Measurements from ENCODE around the gene KATNBL1.

Gene KATNBL1

GRCh38 chr15:34213690-34214089 is 3.8 kb upstream of the KATNBL1 start:
- no peak overlapping the region for H3K27ac ChIP-seq (replicated peaks)
- TF ChIP-seq GABPA (IDR thresholded peaks at IDR 0.05; ENCODE audit: low read depth) (no peak), CTCF (IDR thresholded peaks at IDR 0.05; ENCODE audit: insufficient read depth, low read length) (no peak), SPI1 (IDR thresholded peaks at IDR 0.05; ENCODE audit: borderline replicate concordance, low read depth) (no peak), POLR2AphosphoS5 (IDR thresholded peaks at IDR 0.05; ENCODE audit: low read depth) (no peak)
- TF ChIP-seq, protein P1, sequence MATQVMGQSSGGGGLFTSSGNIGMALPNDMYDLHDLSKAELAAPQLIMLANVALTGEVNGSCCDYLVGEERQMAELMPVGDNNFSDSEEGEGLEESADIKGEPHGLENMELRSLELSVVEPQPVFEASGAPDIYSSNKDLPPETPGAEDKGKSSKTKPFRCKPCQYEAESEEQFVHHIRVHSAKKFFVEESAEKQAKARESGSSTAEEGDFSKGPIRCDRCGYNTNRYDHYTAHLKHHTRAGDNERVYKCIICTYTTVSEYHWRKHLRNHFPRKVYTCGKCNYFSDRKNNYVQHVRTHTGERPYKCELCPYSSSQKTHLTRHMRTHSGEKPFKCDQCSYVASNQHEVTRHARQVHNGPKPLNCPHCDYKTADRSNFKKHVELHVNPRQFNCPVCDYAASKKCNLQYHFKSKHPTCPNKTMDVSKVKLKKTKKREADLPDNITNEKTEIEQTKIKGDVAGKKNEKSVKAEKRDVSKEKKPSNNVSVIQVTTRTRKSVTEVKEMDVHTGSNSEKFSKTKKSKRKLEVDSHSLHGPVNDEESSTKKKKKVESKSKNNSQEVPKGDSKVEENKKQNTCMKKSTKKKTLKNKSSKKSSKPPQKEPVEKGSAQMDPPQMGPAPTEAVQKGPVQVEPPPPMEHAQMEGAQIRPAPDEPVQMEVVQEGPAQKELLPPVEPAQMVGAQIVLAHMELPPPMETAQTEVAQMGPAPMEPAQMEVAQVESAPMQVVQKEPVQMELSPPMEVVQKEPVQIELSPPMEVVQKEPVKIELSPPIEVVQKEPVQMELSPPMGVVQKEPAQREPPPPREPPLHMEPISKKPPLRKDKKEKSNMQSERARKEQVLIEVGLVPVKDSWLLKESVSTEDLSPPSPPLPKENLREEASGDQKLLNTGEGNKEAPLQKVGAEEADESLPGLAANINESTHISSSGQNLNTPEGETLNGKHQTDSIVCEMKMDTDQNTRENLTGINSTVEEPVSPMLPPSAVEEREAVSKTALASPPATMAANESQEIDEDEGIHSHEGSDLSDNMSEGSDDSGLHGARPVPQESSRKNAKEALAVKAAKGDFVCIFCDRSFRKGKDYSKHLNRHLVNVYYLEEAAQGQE (IDR thresholded peaks at IDR 0.05; ENCODE audit: insufficient replicate concordance, low read depth): no peak
- no peaks in the 10 kb centered on the region for H3K27me3 ChIP-seq (ENCODE audit: insufficient read depth, poor library complexity, severe bottlenecking)
- no peak for DNase-seq (ENCODE audit: low read depth in 1 of 2, low spot score in 1 of 2)
- no peak overlapping the region for H3K4me3 ChIP-seq (replicated peaks; ENCODE audit: insufficient read depth, low read length)

DNA sequence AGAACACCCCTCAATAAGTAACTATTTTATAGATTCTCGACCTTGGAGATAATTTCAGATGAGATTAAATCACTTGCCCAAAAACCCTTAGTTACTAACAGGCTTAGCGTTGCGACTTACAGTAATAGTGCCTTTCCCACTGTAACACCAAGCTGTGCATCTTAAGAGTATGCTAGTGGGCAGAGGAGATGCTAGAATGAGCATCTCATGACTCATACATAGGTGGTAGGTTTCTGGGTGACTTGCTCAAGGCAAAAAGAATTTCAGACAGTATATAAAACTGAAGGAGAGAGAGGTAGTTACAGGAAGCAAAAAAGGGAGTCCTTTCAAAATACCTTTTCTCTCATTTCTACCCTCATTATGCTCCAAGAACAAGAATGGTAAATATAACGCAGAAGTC is 3.9 kb downstream of the KATNBL1 start:
- DNase-seq (ENCODE audit: low read depth in 1 of 2, low spot score in 1 of 2): no peak
- TF ChIP-seq SPI1 (IDR thresholded peaks at IDR 0.05; ENCODE audit: borderline replicate concordance, low read depth) (no peak), GABPA (IDR thresholded peaks at IDR 0.05; ENCODE audit: low read depth) (no peak), CTCF (IDR thresholded peaks at IDR 0.05; ENCODE audit: insufficient read depth, low read length) (no peak), POLR2AphosphoS5 (IDR thresholded peaks at IDR 0.05; ENCODE audit: low read depth) (no peak)
- TF ChIP-seq, protein P1 (IDR thresholded peaks at IDR 0.05; ENCODE audit: insufficient replicate concordance, low read depth): no peak
- H3K27ac ChIP-seq (replicated peaks): no peak overlapping the region
- no peak overlapping the region for H3K4me3 ChIP-seq (replicated peaks; ENCODE audit: insufficient read depth, low read length)
- no peaks in the 10 kb centered on the region for H3K27me3 ChIP-seq (ENCODE audit: insufficient read depth, poor library complexity, severe bottlenecking)

GRCh38 chr15:34203936-34204335 is 6.0 kb downstream of the KATNBL1 start:
- DNase-seq (ENCODE audit: low read depth in 1 of 2, low spot score in 1 of 2): no peak
- H3K27ac ChIP-seq (replicated peaks): no peak overlapping the region
- H3K27me3 ChIP-seq (ENCODE audit: insufficient read depth, poor library complexity, severe bottlenecking): no peaks in the 10 kb centered on the region
- no peak overlapping the region for H3K4me3 ChIP-seq (replicated peaks; ENCODE audit: insufficient read depth, low read length)
- TF ChIP-seq, protein P1 (IDR thresholded peaks at IDR 0.05; ENCODE audit: insufficient replicate concordance, low read depth): no peak
- TF ChIP-seq GABPA (IDR thresholded peaks at IDR 0.05; ENCODE audit: low read depth) (no peak), CTCF (IDR thresholded peaks at IDR 0.05; ENCODE audit: insufficient read depth, low read length) (no peak), POLR2AphosphoS5 (IDR thresholded peaks at IDR 0.05; ENCODE audit: low read depth) (no peak), SPI1 (IDR thresholded peaks at IDR 0.05; ENCODE audit: borderline replicate concordance, low read depth) (no peak)
